K562 (cell line): Measurements from ENCODE around the gene MCAT. TPM values are rescaled to one million over a fixed set of nuclear protein-coding genes. Genes with fewer than 3 reads are reported as not detected.
A peak's percentile ranks its signal among the peaks of the same experiment; 100 is the strongest.

ENCODE experiments used
- ATF2 ChIP-seq: sonication (generic); formaldehyde crosslinking; IDR thresholded peaks from 2 replicates; pipeline ENCODE4 v1.8.1; 2022; ENCODE audit warnings: missing genetic modification reagents
- BRCA1 ChIP-seq, 2 experiments: fragments of 450-650 bp in 1 of 2; sonication (generic) in 1 of 2; formaldehyde crosslinking in 1 of 2; IDR thresholded peaks; 2 replicates each; pipeline versions ENCODE4 v1.5.0 to v1.6.1; 2017 to 2020; ENCODE audit warnings: mild to moderate bottlenecking in 1 of 2, missing genetic modification reagents in 1 of 2
- MYC ChIP-seq, 2 experiments: fragments of 250-450 bp in 1 of 2; sonication (Bioruptor Pico) in 1 of 2; IDR thresholded peaks; 2 replicates each; pipeline versions ENCODE4 v1.5.1 to v1.6.1; 2012 to 2021; ENCODE audit warnings: low read depth in 2 of 2, borderline replicate concordance in 1 of 2, improper control_type of control experiment in 1 of 2, low read length in 1 of 2, mild to moderate bottlenecking in 1 of 2, moderate library complexity in 1 of 2
- NEUROD1 ChIP-seq: fragments of 150-350 bp; IDR thresholded peaks from 2 replicates; pipeline ENCODE4 v1.6.1; 2014; ENCODE audit warnings: borderline replicate concordance, low read length, low read depth; ENCODE audit not compliant: partially characterized antibody
- RAD21 ChIP-seq, 2 experiments: fragments of 250-450 bp in 1 of 2; fragments of 450-650 bp in 1 of 2; sonication (Bioruptor Pico) in 1 of 2; formaldehyde crosslinking in 1 of 2; IDR thresholded peaks in 1 of 2; conservative IDR thresholded peaks in 1 of 2; 2 replicates each; pipeline versions ENCODE4 v1.4.0 to v1.8.0; 2020 to 2022; ENCODE audit warnings: mild to moderate bottlenecking in 2 of 2, moderate library complexity in 1 of 2
- ZBTB40 ChIP-seq, 2 experiments: fragments of 450-650 bp in 1 of 2; sonication (generic) in 1 of 2; formaldehyde crosslinking in 1 of 2; IDR thresholded peaks; 2 replicates each; pipeline versions ENCODE4 v1.7.1 to v1.9.0; 2016 to 2022; ENCODE audit warnings: inconsistent platforms in 1 of 2, mild to moderate bottlenecking in 1 of 2, missing genetic modification reagents in 1 of 2
- ZNF444 ChIP-seq: fragments of 250-450 bp; sonication (Bioruptor Pico); IDR thresholded peaks from 2 replicates; pipeline ENCODE4 v1.4.0; 2020; ENCODE audit warnings: mild to moderate bottlenecking, moderate library complexity
- ZNF584 ChIP-seq: fragments of 200-800 bp; sonication (Bioruptor generic); IDR thresholded peaks from 2 replicates; pipeline ENCODE4 v1.6.1; 2016; ENCODE audit warnings: low read depth, mild to moderate bottlenecking, missing genetic modification characterization, missing compliant biosample characterization
- polyA plus RNA-seq, 8 experiments: library from polyadenylated mRNA; depleted of rRNA in 4 of 8; stranded (reverse) in 5 of 8; unstranded in 3 of 8; fragments of >200 nt; fragmentation: Nextera tagmentation in 2 of 8; fragmentation: Illumina TruSeq in 1 of 8; extraction: Ambion mirVana in 2 of 8; extraction: Trizol in 1 of 8; gene quantifications; 2 replicates each; pipeline versions ENCODE4 v1.2.1 to v1.2.3, GENCODE V29; 2011 to 2014; ENCODE audit warnings: inconsistent platforms in 1 of 8, missing spikeins in 1 of 8
- total RNA-seq, 7 experiments: library from RNA; depleted of rRNA in 6 of 7; stranded (reverse); fragments of >200 nt in 6 of 7; fragmentation: Illumina TruSeq in 2 of 7; extraction: Trizol in 2 of 7; gene quantifications; 2 replicates each; pipeline versions ENCODE4 v1.2.1 to v1.2.3, GENCODE V29; 2011 to 2021; ENCODE audit warnings: low replicate concordance in 1 of 7

Gene MCAT
- total and polyA plus RNA-seq, 9 of the 15 experiments (the other 6 are each of a cell fraction or from before 2014, with no cell fraction given) = 3.3 to 27.8 (median 13.9) TPM

DNA sequence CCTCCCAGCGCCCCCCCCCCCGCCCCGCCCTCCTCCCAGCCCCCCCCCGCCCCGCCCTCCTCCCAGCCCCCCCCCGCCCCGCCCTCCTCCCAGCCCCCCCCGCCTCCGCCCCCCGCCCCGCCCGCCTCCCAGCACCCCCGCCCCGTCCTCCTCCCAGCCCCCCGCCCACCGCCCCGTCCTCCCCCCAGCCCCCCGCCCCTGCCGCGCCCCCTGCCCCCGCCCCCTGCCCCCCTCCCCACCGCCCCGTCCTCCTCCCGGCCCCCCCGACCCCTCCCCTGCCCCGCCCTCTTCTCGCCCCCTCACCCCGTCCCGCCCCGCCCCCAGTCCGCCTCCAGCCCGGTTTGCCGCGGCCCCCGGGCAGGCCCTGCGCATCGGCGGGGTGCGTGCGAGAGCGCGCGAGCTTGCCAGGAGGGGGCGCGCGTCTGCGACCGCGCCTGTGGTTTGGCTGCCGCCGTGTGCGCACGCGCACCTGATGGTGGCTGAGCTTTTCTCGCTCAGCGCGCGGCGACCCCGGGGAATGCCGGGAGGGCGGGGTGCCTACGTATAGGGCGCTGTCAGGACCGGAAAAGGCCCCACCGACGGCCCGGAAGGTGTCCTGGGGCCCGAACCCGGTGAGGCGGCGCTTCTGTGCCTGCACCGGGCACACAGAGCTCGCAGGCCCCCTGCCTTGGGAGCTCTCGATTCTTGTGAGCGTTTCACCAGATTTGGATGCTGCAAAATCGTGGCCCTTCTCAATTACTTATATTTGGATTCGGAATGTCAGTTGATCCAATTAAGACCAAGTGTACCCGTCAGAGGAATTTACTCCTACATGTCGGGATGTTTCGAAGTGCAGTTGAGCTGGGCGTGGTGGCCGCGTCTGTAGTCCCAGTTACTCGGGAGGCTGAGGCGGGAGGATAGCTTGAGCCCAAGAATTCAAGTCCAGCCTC, 44.2 kb upstream of the MCAT start (continued):
- peak; percentile 75 for TF ChIP-seq MYC (IDR thresholded peaks at IDR 0.05; ENCODE audit: low read depth, low read length)
- TF ChIP-seq MYC (CRISPR knock-in tag; IDR thresholded peaks at IDR 0.05; ENCODE audit: borderline replicate concordance, low read depth) = no peak
- TF ChIP-seq ZNF444 (CRISPR knock-in tag) = no peak
- TF ChIP-seq ZBTB40 (IDR thresholded peaks at IDR 0.05) = peak; percentile 96
- TF ChIP-seq ZBTB40 (CRISPR knock-in tag; IDR thresholded peaks at IDR 0.05) = no peak
- TF ChIP-seq BRCA1 (IDR thresholded peaks at IDR 0.05) = no peak
- no peak for TF ChIP-seq BRCA1 (CRISPR knock-in tag; IDR thresholded peaks at IDR 0.05)
- peak; percentile 48 for TF ChIP-seq NEUROD1
- TF ChIP-seq ATF2 (CRISPR knock-in tag) = no peak
- peak in 1 of 2 experiments; percentile 35; a peak in 2 of 4 replicates for TF ChIP-seq RAD21 (CRISPR knock-in tag; conservative IDR thresholded peaks at IDR 0.05 in 1 of 2, IDR thresholded peaks at IDR 0.05 in 1 of 2)
- no peak for TF ChIP-seq ZNF584 (CRISPR knock-in tag)
